Coronary artery (tissue), 2 donors: ENCODE measurements around the gene CCDC187.

Experiments used
- DNase-seq: peaks from one replicate; pipeline ENCODE4 v3.0.0-alpha.2; 2017; ENCODE audit warnings: low spot score
- H3K27ac ChIP-seq, 2 donors: fragments of 200-600 bp; sonication (generic); one replicate each; pipeline ENCODE4 v1.5.1; 2016 to 2019
- H3K4me3 ChIP-seq: fragments of 200-600 bp; sonication (generic); 2 replicates; pipeline ENCODE4 v1.5.1; 2016; ENCODE audit warnings: mild to moderate bottlenecking, moderate library complexity
- TF ChIP-seq, protein P1 (sequence below): fragments of 200-600 bp; sonication (generic); IDR thresholded peaks from one replicate; pipeline ENCODE4 v1.5.1; 2019; ENCODE audit warnings: antibody characterized with exemption

Gene CCDC187

DNA sequence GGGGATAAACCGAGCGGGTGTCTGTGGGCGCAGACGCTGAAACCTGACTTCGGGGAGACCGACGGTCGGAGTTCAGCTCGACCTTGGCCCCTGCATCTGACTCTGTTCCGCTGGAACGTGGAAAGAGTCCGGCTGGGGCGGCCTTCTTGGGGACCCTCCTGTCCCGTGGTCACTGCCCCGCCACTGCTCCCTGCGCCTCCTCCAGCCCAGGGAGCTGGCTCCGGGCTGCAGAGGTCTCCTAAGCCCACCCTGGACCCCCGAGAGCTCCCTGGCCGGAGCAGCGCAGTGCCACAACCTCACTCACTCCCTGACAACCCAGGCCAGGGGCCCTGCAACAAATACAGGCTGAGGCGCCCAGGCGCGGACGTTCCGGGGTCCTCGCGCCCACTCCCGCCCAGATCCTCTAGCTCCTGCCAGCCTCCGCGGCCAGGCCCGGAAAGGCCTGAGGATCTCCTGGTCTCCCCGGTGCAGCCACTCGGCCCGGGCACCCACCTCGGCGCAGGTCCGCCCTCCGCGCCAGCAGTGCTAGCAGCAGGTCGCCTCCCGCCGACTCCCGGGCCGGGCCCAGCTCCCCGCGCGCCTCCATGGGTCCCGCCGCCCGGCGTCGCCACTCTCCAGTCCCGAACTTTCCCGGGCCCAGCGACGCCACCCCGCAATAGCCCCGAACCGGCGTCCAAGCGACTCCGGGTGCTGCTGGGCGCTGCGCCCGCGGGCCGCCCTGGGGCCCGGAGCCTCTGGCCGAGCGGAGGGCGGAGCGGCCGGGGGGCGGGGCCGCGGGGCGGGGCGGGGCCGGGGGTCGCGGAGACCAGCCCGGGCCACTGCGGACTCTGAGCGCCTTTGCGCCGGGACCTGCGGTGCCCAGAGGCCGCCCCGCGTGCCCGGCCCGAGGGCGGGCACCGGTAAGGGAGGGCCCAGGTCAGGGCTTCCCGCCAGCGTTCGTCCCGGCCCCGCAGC, 101.2 kb downstream of the CCDC187 start:
- TF ChIP-seq, protein P1, sequence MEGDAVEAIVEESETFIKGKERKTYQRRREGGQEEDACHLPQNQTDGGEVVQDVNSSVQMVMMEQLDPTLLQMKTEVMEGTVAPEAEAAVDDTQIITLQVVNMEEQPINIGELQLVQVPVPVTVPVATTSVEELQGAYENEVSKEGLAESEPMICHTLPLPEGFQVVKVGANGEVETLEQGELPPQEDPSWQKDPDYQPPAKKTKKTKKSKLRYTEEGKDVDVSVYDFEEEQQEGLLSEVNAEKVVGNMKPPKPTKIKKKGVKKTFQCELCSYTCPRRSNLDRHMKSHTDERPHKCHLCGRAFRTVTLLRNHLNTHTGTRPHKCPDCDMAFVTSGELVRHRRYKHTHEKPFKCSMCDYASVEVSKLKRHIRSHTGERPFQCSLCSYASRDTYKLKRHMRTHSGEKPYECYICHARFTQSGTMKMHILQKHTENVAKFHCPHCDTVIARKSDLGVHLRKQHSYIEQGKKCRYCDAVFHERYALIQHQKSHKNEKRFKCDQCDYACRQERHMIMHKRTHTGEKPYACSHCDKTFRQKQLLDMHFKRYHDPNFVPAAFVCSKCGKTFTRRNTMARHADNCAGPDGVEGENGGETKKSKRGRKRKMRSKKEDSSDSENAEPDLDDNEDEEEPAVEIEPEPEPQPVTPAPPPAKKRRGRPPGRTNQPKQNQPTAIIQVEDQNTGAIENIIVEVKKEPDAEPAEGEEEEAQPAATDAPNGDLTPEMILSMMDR, result no peak
- Histone ChIP-seq H3K4me3 (no peak overlapping the region), H3K27ac (no peak overlapping the region)
- no peak for DNase-seq

- DNase-seq, result no peak
- TF ChIP-seq, protein P1, result no peak
Observed at GRCh38 chr9:136201609-136202453, 102.1 kb downstream of the CCDC187 start.

DNA sequence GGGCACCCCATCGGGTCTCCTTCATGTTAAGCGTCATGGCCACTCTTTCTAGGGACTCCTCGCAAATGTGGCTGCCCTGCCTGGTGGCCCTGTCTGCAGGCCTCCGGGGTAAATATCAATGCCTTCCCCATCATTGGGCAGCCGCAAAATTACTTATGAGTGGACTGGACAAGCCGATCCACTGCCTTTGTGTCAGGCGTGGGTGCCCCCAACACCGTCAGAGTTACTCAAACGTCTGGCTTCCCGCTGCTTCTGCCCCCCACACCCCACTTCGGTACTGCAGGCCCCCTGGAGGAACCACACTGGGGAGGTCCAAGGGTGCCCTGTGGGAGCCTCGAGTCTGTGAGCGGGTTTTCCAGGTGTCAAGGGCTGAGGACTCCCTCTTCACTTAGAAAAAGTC, 102.7 kb downstream of the CCDC187 start:
- DNase-seq, result no peak
- Histone ChIP-seq H3K27ac (no peak overlapping the region), H3K4me3 (no peak overlapping the region)
- TF ChIP-seq, protein P1, result no peak

More at GRCh38 chr9:136201609-136202453, 102.1 kb downstream of the CCDC187 start:
- Histone ChIP-seq H3K27ac (no peak overlapping the region), H3K4me3 (no peak overlapping the region)

- no peak for DNase-seq
- no peak overlapping the region for H3K27ac ChIP-seq
- TF ChIP-seq, protein P1, result no peak
- no peak overlapping the region for H3K4me3 ChIP-seq
Observed at GRCh38 chr9:136200424-136200823, 103.5 kb downstream of the CCDC187 start.
